Vagina (tissue), 2 donors: ENCODE measurements around the gene CNTNAP5.

Experiments
- CTCF ChIP-seq, 3 experiments: fragments of 450-650 bp in 2 of 3; fragments of 200-600 bp in 1 of 3; sonication (generic) in 1 of 3; IDR thresholded peaks; one replicate each; pipeline ENCODE4 v1.5.1; 2017 to 2019; ENCODE audit warnings: antibody characterized with exemption in 3 of 3, mild to moderate bottlenecking in 2 of 3, moderate library complexity in 2 of 3
- POLR2A ChIP-seq, 2 donors: fragments of 450-650 bp; IDR thresholded peaks; one replicate each; pipeline ENCODE4 v1.6.1; 2017; ENCODE audit warnings: antibody characterized with exemption in 2 of 2, mild to moderate bottlenecking in 2 of 2, moderate library complexity in 2 of 2
- POLR2AphosphoS5 ChIP-seq, 2 donors: sonication (generic); formaldehyde crosslinking; IDR thresholded peaks; one replicate each; pipeline ENCODE4 v1.9.0; 2017; ENCODE audit warnings: antibody characterized with exemption in 2 of 2, mild to moderate bottlenecking in 2 of 2, low read depth in 1 of 2; ENCODE audit not compliant: insufficient read depth in 1 of 2

GRCh38 chr2:124281541-124281940 lies 256.5 kb downstream of the CNTNAP5 start:
- TF ChIP-seq CTCF (IDR thresholded peaks at IDR 0.05) (no peak), POLR2A (IDR thresholded peaks at IDR 0.05) (no peak), POLR2AphosphoS5 (IDR thresholded peaks at IDR 0.05; ENCODE audit: insufficient read depth in 1 of 2, low read depth in 1 of 2) (no peak)
